Parathyroid adenoma (tissue), 2 donors: ENCODE measurements around the gene FH.

Experiments
- H2AFZ ChIP-seq: fragments of 300-600 bp; sonication (generic); one replicate; pipeline ENCODE4 v1.7.0; 2017; ENCODE audit warnings: antibody characterized with exemption, mild to moderate bottlenecking
- H3K27ac ChIP-seq: fragments of 300-600 bp; sonication (generic); one replicate; pipeline ENCODE4 v1.7.0; 2017
- H3K27me3 ChIP-seq: fragments of 300-600 bp; sonication (generic); one replicate; pipeline ENCODE4 v1.7.0; 2017; ENCODE audit warnings: low read length; ENCODE audit not compliant: control insufficient read depth, insufficient read depth
- H3K36me3 ChIP-seq: fragments of 300-600 bp; sonication (generic); one replicate; pipeline ENCODE4 v1.7.0; 2017; ENCODE audit warnings: low read length; ENCODE audit not compliant: control insufficient read depth, insufficient read depth
- H3K4me1 ChIP-seq: fragments of 300-600 bp; sonication (generic); one replicate; pipeline ENCODE4 v1.7.0; 2017; ENCODE audit warnings: control low read depth
- H3K4me2 ChIP-seq: fragments of 300-600 bp; sonication (generic); one replicate; pipeline ENCODE4 v1.7.0; 2017; ENCODE audit warnings: low read length
- H3K4me3 ChIP-seq: fragments of 300-600 bp; sonication (generic); one replicate; pipeline ENCODE4 v1.7.0; 2017; ENCODE audit warnings: low read depth, low read length
- H3K79me2 ChIP-seq: fragments of 300-600 bp; sonication (generic); one replicate; pipeline ENCODE4 v1.7.0; 2017; ENCODE audit warnings: control low read depth
- H3K9ac ChIP-seq: fragments of 300-600 bp; sonication (generic); one replicate; pipeline ENCODE4 v1.7.0; 2017; ENCODE audit warnings: mild to moderate bottlenecking
- H3K9me3 ChIP-seq: fragments of 300-600 bp; sonication (generic); one replicate; pipeline ENCODE4 v1.7.0; 2017; ENCODE audit warnings: low read length; ENCODE audit not compliant: control insufficient read depth
- CTCF ChIP-seq: fragments of 300-600 bp; sonication (generic); IDR thresholded peaks from one replicate; pipeline ENCODE4 v1.7.0; 2017; ENCODE audit warnings: antibody characterized with exemption, mild to moderate bottlenecking
- donor health status: primary hyperparathyroidism.

Gene FH

DNA sequence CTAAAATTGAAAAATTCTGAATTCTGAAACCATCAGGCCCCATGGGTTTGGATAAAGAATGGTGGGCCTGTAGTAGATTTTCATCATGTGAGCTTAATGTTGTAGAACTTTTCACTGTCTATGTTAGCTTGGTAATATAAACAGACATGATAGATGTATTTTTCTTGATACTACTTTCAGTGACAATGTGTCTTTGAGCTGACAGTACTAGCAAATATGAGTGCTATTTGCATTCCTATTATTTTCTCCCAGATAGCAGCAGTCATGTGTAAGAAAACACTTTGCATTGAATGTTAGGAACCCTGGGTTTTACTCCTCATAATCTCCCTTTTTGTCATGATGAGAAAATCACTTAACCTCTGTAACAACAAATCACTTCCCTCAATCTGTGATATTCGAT lies 30.8 kb upstream of the FH start:
- Histone ChIP-seq H3K79me2 (no peaks in the 10 kb centered on the region), H2AFZ (no peak overlapping the region), H3K4me3 (no peak overlapping the region), H3K4me1 (no peaks in the 10 kb centered on the region), H3K9me3 (no peaks in the 10 kb centered on the region), H3K9ac (no peak overlapping the region), H3K36me3 (no peaks in the 10 kb centered on the region), H3K27me3 (no peaks in the 10 kb centered on the region), H3K27ac (no peak overlapping the region), H3K4me2 (no peak overlapping the region)
- no peak for TF ChIP-seq CTCF

DNA sequence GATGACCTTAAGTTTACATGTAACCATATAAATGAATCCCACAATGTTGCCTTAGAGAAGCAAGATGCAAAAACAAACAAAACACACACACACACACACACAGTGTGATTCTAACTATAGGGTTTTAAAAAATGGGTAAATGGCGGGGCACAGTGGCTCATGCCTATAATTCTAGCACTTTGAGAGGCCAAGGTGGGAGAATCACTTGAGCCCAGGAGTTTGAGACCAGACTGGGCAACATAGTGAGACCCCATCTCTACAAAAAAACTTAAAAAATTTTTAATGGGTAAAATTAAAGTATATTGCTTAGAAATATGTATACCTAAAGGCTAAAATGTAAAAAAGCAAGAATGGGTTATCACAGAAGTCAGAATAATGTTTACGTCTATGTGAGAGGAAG lies 28.5 kb upstream of the FH start:
- Histone ChIP-seq H3K4me3 (no peak overlapping the region), H3K4me2 (no peak overlapping the region), H3K9ac (no peak overlapping the region), H3K79me2 (no peaks in the 10 kb centered on the region), H3K9me3 (no peaks in the 10 kb centered on the region), H2AFZ (no peak overlapping the region), H3K4me1 (no peaks in the 10 kb centered on the region), H3K27me3 (no peaks in the 10 kb centered on the region), H3K36me3 (no peaks in the 10 kb centered on the region), H3K27ac (no peak overlapping the region)
- no peak for TF ChIP-seq CTCF

DNA sequence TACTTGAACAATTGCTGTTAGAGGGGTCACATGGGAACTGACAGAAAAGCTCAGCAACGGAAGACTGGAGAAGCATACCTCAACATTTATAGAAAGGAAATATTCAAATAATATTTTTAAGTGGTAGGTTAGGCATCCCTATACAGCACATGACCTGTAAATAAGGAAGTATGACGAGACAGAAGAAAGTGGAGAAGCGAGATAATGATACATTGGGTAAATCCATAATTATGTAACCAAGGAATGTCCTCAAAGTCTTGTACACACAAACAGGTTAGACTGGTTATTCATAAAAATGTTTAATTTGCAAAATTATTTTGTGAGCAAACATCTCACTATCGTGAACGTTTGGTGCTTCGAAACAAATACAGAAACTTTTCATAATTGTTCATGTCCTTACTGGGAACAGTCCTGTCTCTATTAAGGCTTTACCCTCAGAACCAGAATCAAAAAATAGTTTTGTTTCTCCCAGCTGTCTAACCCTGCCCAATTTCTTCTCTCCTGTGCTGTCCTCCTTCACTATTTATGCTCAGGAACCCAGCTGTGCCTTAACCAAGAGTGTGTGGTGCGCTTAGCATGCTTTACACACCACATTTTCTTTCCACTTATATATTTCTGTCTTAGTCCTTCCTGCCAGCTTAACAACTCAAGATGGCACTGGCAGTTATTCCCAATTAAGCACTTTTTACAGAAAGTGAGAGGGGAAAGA lies 22.8 kb upstream of the FH start:
- H3K4me2 ChIP-seq, result no peak overlapping the region
- no peaks in the 10 kb centered on the region for H3K36me3 ChIP-seq
- no peak overlapping the region for H3K4me3 ChIP-seq
- H3K79me2 ChIP-seq, result no peaks in the 10 kb centered on the region
- TF ChIP-seq CTCF, result no peak
- no peaks in the 10 kb centered on the region for H3K27me3 ChIP-seq
- no peak overlapping the region for H2AFZ ChIP-seq
- no peak overlapping the region for H3K9ac ChIP-seq
- no peaks in the 10 kb centered on the region for H3K4me1 ChIP-seq
- no peak overlapping the region for H3K27ac ChIP-seq
- no peaks in the 10 kb centered on the region for H3K9me3 ChIP-seq

GRCh38 chr1:241536969-241537368 lies 17.4 kb upstream of the FH start:
- Histone ChIP-seq H3K4me2 (no peak overlapping the region), H3K9ac (no peak overlapping the region), H3K79me2 (no peaks in the 10 kb centered on the region), H3K36me3 (no peaks in the 10 kb centered on the region), H3K4me3 (no peak overlapping the region), H2AFZ (no peak overlapping the region), H3K4me1 (no peaks in the 10 kb centered on the region), H3K27ac (no peak overlapping the region), H3K9me3 (no peaks in the 10 kb centered on the region), H3K27me3 (no peaks in the 10 kb centered on the region)
- no peak for TF ChIP-seq CTCF

DNA sequence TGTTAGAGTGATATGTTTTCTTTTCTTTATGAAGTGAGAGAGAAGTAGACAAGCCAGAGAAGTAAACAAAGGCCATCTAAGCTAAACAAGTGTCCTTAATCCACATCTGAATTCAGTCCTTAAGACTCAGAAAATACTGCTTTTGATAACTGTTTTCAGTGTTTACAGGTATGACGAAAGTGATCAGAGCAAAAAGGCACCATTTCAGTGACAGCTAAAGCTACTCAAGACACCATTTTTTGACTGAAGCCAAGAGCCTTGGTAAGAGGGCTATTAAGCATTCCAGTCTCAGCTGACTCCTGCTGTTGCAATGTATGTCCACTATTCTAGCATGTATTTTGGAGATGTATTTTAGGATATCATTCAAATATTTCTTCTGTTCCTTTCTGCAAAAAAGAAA lies 16.7 kb upstream of the FH start:
- H3K4me1 ChIP-seq, result no peaks in the 10 kb centered on the region
- H3K4me3 ChIP-seq, result no peak overlapping the region
- H3K27ac ChIP-seq, result no peak overlapping the region
- no peaks in the 10 kb centered on the region for H3K79me2 ChIP-seq
- no peak overlapping the region for H3K4me2 ChIP-seq
- H3K9ac ChIP-seq, result no peak overlapping the region
- H3K36me3 ChIP-seq, result no peaks in the 10 kb centered on the region
- H2AFZ ChIP-seq, result no peak overlapping the region
- TF ChIP-seq CTCF, result no peak
- H3K27me3 ChIP-seq, result no peaks in the 10 kb centered on the region
- H3K9me3 ChIP-seq, result no peaks in the 10 kb centered on the region
